Cerebellar cortex (tissue), 1 donor: ENCODE results near the gene GTF3C4.

Source experiments
- DNase-seq: peaks from one replicate; pipeline ENCODE4 v3.0.0-alpha.2; 2015; ENCODE audit warnings: low spot score

The GTF3C4 gene

DNA sequence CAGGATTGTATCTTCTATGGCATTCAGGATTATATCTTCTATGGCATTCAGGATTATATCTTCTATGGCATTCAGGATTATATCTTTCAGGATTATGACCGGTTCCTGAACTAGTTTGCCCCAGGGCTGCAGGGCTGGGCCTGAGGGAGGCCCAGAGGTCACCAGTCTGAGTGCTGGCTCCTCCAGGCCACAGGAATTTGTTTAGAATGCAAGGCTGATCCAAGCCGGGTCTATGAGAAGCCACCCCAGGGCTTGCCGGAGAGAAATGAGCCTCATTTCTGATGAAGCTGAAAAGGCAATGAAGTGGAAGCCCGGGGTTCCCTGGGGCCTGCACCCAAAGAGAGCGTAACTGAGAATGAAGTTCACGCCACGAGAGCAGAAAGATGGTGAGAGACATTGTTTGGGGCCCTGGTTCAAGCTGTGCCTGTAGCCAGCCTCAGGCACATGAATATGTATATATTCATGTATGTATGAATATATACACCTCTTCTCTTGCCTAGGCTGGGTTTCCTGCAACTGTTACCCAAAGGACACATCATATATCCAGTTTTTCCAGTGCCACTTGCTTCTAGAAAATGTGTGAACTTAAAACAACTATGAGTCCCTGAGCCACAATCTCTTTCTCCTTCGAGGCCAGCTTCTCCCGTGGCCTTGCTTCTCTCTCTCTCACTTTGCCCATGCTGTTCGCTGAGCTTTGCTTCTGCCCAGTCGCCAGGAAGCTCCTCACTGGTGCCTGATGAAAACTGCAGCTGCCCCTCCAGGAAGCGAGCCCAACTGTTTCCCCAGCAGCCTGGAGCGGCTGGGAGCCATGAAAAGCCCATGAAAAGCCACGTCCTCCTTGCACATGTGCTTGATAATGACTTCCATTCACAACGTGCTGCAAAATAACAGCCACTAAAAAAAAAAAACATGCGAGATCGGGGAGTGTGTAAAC is 62.3 kb downstream of the GTF3C4 start:
- DNase-seq: no peak

DNA sequence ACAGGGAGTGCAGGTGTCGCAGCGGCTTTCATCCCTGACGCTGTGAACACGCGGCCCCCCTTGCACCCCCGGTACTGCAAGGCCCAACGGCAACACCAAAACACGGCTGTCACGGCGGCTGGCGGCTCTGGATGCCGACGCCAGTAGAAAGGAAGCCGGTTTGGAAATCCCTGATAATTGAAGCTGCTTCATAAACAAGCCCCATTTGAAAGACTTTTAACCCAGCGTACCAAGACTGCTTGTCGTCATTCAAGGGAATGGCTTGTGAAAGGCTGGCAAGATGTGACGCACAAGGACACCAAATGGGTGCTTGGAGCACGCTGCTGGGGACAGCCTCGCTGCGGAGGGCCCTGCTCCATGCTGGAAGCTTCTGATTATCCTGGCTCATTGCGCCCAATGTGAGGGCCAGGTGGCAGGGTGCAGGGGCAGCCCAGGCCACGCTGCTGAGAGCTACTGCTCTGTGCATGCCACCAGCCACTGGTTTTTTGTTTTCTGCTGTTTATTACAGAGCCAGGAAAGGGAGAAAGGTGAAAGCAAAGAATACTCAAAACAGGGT is 63.1 kb downstream of the GTF3C4 start:
- no peak for DNase-seq

DNA sequence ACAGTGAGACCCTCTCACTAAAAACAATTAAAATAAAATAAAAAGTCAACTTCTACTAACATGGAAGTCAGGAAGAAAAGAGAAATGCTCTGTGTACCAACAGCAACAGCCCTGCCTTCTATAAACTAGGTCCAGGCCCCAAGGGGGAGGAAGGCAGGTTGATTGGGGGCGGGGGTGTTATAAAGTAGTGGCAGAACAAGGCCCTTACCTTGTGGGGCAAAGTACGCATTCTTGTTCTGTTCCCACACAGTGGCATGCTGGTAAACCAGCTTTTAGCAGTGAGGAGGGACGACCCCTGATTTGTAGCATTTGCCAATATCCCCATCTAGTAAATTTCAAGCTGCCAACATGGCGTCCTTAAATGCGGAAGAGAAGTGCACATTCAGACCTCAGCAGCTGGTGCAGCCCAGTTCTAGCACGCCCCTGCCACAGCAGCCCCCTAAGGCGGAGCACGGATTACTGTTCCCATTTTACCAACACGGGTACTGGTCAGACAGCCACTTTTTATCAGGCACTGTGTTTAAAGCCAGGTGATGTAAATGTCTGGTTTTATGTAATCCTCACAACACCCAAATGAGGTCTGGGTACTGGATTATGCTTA is 69.5 kb downstream of the GTF3C4 start:
- DNase-seq: no peak

DNA sequence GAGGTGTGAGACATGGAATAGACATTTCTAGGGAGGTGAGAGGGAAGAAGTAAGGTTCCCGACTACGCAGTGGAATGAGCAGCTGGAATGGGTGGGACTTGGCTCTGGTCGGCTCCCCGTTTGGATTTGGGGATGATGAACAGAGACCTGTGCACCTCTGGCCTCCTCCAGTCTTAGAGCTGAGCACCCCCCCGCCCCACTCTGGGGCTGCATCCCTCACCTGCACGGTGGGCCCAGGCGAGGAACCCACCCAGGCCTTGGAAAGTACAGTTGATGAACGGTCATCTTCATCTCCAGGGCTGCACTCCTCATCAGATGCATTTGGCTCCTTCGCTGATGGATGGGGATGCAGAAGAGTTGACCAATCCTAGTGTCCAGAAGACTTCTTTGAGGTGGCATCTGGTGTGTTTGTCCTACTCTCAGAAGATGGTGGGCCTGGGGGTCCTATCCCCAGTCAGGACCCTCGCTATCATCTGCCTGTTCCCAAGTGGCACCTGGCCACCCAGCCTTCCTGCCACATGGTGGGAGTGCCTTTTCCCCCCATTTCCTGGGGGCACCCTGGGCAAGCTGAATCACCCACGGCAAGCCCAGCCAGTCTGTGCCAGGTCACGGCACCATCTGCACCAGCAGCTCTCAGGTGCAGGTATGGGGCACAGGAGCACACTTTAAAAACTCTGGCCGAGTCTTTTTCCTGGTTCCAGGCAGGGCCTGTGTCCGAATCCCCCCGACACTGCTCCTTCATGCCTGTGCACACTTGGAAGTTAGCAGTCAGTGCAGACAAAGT is 70.5 kb downstream of the GTF3C4 start:
- no peak for DNase-seq

DNA sequence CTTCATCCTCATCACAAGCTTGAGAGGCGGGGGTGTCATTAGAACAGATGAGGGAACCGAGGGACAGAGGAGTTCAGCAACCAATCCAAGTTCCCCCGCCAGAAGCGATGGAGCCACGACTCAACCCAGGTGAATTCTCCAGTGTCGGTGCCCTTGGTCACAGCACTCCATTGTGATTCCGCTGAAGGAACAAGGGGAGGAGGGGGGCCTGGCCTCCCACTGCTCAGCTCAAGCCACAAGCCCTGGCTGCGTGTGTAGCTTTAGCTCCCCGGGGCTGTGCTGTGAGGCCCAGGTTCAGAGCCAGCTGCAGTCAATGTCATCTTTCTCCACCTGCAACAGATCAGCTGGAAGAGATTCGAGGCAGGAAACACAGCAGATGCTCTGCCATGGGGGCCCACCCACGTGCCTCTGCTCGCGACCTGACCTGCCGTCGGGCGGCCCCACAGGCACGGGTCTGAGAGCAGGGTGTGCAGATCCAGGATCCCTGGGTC is 72.6 kb downstream of the GTF3C4 start:
- no peak for DNase-seq

DNA sequence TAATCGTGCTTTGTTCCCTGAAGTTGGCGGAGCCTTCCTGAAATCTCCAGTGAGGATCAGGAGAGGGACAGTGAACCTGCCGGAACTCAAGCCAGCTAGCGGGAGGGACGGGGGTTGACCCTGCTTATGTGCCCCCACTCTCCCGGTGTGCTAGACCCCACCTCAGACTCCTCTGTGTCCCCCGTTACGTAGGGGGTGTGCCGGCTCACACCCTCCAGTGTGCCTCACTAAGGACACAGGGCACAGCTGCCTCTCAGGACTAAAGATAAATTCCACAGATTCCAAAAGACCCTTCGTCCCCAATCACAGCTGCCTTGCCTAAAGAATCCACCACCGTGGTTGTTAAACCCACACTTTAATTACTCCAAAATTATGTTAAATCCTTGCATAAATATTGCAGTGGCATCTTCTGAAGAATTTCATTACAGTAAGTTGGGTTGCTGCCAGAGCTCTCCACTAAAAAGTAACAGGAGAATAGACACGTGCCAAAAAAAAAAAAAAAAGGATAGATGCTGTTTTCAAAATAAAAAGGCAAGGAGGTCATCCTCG is 73.7 kb downstream of the GTF3C4 start:
- no peak for DNase-seq
